Measurements from ENCODE around the gene CHIC2. TPM values are rescaled to one million over a fixed set of nuclear protein-coding genes. Genes with fewer than 3 reads are reported as not detected.

The CHIC2 gene
- polyA plus RNA-seq, 1 experiment = 15.6 TPM

DNA sequence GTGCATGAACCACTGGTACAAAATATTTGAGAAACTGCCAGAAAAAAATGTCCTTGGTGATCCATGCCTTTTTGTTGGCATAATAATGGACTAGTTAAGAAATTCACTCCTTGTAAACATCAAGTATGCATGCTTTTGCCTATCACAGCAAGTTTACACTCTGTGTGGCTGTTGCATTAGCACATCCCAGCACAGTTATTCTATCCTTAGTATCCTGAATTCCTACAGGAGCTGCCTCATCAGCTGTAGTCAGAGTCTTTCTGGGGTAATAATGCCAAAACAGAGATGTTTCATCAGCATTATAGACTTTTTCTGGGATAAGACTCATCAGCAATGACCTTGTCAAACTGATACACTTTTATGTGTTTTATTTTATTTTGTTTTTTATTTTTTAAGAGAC lies 82.8 kb downstream of the CHIC2 start:
- TF ChIP-seq, protein P1, sequence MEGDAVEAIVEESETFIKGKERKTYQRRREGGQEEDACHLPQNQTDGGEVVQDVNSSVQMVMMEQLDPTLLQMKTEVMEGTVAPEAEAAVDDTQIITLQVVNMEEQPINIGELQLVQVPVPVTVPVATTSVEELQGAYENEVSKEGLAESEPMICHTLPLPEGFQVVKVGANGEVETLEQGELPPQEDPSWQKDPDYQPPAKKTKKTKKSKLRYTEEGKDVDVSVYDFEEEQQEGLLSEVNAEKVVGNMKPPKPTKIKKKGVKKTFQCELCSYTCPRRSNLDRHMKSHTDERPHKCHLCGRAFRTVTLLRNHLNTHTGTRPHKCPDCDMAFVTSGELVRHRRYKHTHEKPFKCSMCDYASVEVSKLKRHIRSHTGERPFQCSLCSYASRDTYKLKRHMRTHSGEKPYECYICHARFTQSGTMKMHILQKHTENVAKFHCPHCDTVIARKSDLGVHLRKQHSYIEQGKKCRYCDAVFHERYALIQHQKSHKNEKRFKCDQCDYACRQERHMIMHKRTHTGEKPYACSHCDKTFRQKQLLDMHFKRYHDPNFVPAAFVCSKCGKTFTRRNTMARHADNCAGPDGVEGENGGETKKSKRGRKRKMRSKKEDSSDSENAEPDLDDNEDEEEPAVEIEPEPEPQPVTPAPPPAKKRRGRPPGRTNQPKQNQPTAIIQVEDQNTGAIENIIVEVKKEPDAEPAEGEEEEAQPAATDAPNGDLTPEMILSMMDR (IDR thresholded peaks at IDR 0.05; ENCODE audit: insufficient read depth, low read depth, low read length) = no peak
- Histone ChIP-seq H3K4me3 (ENCODE audit: low read depth, low read length) (no peak overlapping the region), H3K27me3 (ENCODE audit: control insufficient read depth, insufficient read depth, low read length) (no peaks in the 10 kb centered on the region), H3K36me3 (ENCODE audit: control insufficient read depth, insufficient read depth, low read length) (no peaks in the 10 kb centered on the region)
- DNase-seq (ENCODE audit: low read depth) = no peak
- CTCF ChIA-PET = interaction anchor here (1.4 kb wide), 1 partner anchor 9 kb away, joined by 3 read pairs; no protein-coding TSS in a partner anchor
- POLR2A ChIA-PET = no interaction called here

DNA sequence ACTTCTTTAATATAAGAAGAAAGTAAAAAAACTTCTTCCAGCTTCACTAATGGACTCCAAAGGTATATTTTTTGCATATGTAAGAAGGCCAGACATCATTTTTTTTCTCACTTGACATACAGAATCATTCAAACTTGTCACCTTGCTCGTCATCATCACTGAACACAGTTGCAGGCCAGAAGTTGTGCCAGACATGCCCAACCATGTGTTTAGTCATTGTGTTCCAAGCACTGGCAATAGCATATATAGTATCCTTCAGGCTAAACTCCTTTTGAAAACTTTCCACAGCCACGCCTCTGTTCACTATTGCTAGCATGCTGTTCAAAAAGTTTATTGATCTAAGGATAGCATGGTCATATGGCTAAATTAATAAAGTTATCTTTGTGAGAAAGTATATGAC lies 83.3 kb downstream of the CHIC2 start:
- POLR2A ChIA-PET = no interaction called here
- TF ChIP-seq, protein P1 (IDR thresholded peaks at IDR 0.05; ENCODE audit: insufficient read depth, low read depth, low read length) = no peak
- no peak for DNase-seq (ENCODE audit: low read depth)
- CTCF ChIA-PET = no interaction called here
- Histone ChIP-seq H3K27me3 (ENCODE audit: control insufficient read depth, insufficient read depth, low read length) (no peaks in the 10 kb centered on the region), H3K4me3 (ENCODE audit: low read depth, low read length) (no peak overlapping the region), H3K36me3 (ENCODE audit: control insufficient read depth, insufficient read depth, low read length) (no peaks in the 10 kb centered on the region)

- no peak for DNase-seq (ENCODE audit: low read depth)
- H3K36me3 ChIP-seq (ENCODE audit: control insufficient read depth, insufficient read depth, low read length) = no peaks in the 10 kb centered on the region
- POLR2A ChIA-PET = no interaction called here
- TF ChIP-seq, protein P1 (IDR thresholded peaks at IDR 0.05; ENCODE audit: insufficient read depth, low read depth, low read length) = no peak
- H3K4me3 ChIP-seq (ENCODE audit: low read depth, low read length) = no peak overlapping the region
- CTCF ChIA-PET = interaction anchor here (1.3 to 1.4 kb wide), 3 partner anchors 11 to 20 kb away, joined by 3 to 5 read pairs (median 4); no protein-coding TSS in a partner anchor
- H3K27me3 ChIP-seq (ENCODE audit: control insufficient read depth, insufficient read depth, low read length) = no peaks in the 10 kb centered on the region
Measured at GRCh38 chr4:53974561-53974960, 89.8 kb downstream of the CHIC2 start.

DNA sequence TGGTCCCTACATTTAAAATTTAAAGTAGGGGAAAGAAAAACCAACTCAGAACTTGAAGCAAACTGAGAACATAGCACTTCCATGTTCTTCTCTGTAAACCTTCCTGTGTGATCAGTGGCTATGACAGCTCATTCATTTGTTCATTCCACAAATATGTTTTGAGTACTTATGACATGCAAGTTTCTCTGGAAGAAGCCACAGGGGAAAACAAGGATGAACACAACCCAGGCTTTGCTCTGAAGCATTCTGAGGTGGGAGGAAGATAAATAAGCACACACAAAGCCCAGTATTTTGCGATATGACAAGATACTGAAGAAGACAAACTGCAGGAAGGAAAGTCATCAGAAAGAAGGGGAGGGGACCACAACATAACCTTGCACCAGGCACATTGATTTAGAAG lies 96.4 kb downstream of the CHIC2 start:
- H3K27me3 ChIP-seq (ENCODE audit: control insufficient read depth, insufficient read depth, low read length) = no peaks in the 10 kb centered on the region
- H3K4me3 ChIP-seq (ENCODE audit: low read depth, low read length) = no peak overlapping the region
- POLR2A ChIA-PET = no interaction called here
- no peak for DNase-seq (ENCODE audit: low read depth)
- TF ChIP-seq, protein P1 (IDR thresholded peaks at IDR 0.05; ENCODE audit: insufficient read depth, low read depth, low read length) = no peak
- CTCF ChIA-PET = no interaction called here
- H3K36me3 ChIP-seq (ENCODE audit: control insufficient read depth, insufficient read depth, low read length) = no peaks in the 10 kb centered on the region

GRCh38 chr4:53963781-53964180 lies 100.6 kb downstream of the CHIC2 start:
- ChIA-PET POLR2A (no interaction called here), CTCF (interaction anchor here (0.8 to 1.6 kb wide), 2 partner anchors 12 to 28 kb away, joined by 3 to 5 read pairs; no protein-coding TSS in a partner anchor)
- DNase-seq (ENCODE audit: low read depth) = no peak
- Histone ChIP-seq H3K4me3 (ENCODE audit: low read depth, low read length) (no peak overlapping the region), H3K27me3 (ENCODE audit: control insufficient read depth, insufficient read depth, low read length) (no peaks in the 10 kb centered on the region), H3K36me3 (ENCODE audit: control insufficient read depth, insufficient read depth, low read length) (no peaks in the 10 kb centered on the region)
- TF ChIP-seq, protein P1 (IDR thresholded peaks at IDR 0.05; ENCODE audit: insufficient read depth, low read depth, low read length) = no peak
